ENCODE data around the gene TBC1D10B. TPM values are rescaled to one million over a fixed set of nuclear protein-coding genes. Genes with fewer than 3 reads are reported as not detected.
A peak's percentile ranks its signal among the peaks of the same experiment; 100 is the strongest.

TBC1D10B gene
- total and polyA plus RNA-seq, 9 of the 15 experiments (the other 6 are each of a cell fraction or from before 2014, with no cell fraction given): 2.2 to 55.4 (median 17.5) TPM

DNA sequence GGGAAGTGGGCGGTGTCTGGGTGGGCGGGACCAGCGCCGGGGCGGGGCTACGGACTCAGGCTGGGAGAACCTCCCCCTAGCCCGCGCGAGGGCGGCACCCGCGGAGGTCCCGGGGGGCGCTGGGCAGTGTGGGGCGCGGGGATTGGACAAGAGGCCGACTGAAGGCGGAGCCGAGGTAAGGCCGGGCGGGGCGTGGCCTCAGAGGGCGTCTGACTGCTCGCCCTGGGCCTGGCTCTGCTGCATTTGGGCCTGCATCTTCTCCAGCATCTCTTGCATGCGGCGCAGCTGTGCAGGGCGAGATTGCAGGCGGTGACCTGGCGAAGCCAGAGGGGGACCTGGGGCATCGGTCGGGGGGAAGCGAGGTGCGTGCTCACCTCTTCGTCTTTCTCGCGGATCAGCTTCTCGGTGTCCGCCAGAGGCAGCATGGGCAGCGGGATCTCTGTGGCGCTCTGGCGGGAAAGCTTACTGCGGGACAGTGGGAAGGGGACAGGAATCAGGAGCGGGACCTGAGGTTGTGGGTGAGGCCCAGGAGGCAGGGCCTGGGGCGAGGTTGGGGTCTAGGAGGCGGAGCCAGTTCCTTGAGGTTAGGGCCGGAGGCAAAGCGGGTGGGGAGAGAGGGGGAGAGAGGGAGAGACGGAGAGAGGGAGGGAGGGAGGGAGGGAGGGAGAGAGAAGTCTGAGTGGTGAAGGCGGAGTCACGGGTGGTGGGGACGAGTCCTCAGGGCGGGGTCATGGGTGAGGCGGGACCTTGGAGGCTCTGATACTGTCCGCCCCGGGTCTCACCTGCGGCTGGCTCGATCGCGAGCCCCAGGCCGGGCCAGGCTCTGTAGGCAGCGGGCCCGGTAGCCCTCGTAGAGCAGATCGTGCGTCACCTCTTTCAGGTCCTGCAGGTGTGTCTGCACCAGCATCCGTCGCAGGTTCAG, 8.2 kb upstream of the TBC1D10B start (continued):
- TF ChIP-seq SREBF2 (CRISPR knock-in tag; IDR thresholded peaks at IDR 0.05): 0 out of 2 replicates have a peak, but pooled peaks have one; percentile 44
- TF ChIP-seq RBM14 (IDR thresholded peaks at IDR 0.05; ENCODE audit: borderline replicate concordance, insufficient read depth, low read depth, low read length): no peak
- TF ChIP-seq RBM17 (IDR thresholded peaks at IDR 0.05; ENCODE audit: borderline replicate concordance, low read depth, low read length): no peak
- TF ChIP-seq ETV1 (tag; conservative IDR thresholded peaks at IDR 0.05; ENCODE audit: low read depth): peak; percentile 9; the same call in 1 of the 2 replicates
- TF ChIP-seq MTA3 (IDR thresholded peaks at IDR 0.05; ENCODE audit: borderline replicate concordance): peak; percentile 73
- TF ChIP-seq PRPF4 (IDR thresholded peaks at IDR 0.05; ENCODE audit: insufficient read depth, low read depth, low read length, poor library complexity, severe bottlenecking): no peak
- TF ChIP-seq, protein P1, sequence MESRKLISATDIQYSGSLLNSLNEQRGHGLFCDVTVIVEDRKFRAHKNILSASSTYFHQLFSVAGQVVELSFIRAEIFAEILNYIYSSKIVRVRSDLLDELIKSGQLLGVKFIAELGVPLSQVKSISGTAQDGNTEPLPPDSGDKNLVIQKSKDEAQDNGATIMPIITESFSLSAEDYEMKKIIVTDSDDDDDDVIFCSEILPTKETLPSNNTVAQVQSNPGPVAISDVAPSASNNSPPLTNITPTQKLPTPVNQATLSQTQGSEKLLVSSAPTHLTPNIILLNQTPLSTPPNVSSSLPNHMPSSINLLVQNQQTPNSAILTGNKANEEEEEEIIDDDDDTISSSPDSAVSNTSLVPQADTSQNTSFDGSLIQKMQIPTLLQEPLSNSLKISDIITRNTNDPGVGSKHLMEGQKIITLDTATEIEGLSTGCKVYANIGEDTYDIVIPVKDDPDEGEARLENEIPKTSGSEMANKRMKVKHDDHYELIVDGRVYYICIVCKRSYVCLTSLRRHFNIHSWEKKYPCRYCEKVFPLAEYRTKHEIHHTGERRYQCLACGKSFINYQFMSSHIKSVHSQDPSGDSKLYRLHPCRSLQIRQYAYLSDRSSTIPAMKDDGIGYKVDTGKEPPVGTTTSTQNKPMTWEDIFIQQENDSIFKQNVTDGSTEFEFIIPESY (CRISPR knock-in tag; IDR thresholded peaks at IDR 0.05): peak; percentile 48; the same call in 1 of the 2 replicates
- no peak; the same call in 1 of the 2 replicates for TF ChIP-seq HCFC1 (IDR thresholded peaks at IDR 0.05; ENCODE audit: low read depth, low read length)
- TF ChIP-seq SOX6 (IDR thresholded peaks at IDR 0.05): 0 out of 2 replicates have a peak, but pooled peaks have one; percentile 8
- no peak for TF ChIP-seq ZNF212 (CRISPR knock-in tag; IDR thresholded peaks at IDR 0.05)
- peak; percentile 14; the same call in 1 of the 2 replicates for TF ChIP-seq ARID1B (IDR thresholded peaks at IDR 0.05)
- no peak for TF ChIP-seq WHSC1 (IDR thresholded peaks at IDR 0.05; ENCODE audit: low read length)
- TF ChIP-seq DIDO1 (tag; IDR thresholded peaks at IDR 0.05; ENCODE audit: low read depth): no peak
- TF ChIP-seq, protein P2, sequence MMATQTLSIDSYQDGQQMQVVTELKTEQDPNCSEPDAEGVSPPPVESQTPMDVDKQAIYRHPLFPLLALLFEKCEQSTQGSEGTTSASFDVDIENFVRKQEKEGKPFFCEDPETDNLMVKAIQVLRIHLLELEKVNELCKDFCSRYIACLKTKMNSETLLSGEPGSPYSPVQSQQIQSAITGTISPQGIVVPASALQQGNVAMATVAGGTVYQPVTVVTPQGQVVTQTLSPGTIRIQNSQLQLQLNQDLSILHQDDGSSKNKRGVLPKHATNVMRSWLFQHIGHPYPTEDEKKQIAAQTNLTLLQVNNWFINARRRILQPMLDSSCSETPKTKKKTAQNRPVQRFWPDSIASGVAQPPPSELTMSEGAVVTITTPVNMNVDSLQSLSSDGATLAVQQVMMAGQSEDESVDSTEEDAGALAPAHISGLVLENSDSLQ (IDR thresholded peaks at IDR 0.05): no peak; the same call in 1 of the 2 replicates
- no peak for TF ChIP-seq ZNF23 (CRISPR knock-in tag; IDR thresholded peaks at IDR 0.05)
- no peak for TF ChIP-seq TSC22D4 (tag; IDR thresholded peaks at IDR 0.05)

Data from K562 (cell line).